NCI-H187 treated with DMSO at 0.1 percent for 48 hours (cell line): ENCODE measurements around the gene ZFC3H1.

Experiments
- DNase-seq: peaks from one replicate; lab custom pipeline; 2025; lab: John Stamatoyannopoulos, UW

The ZFC3H1 gene

DNA sequence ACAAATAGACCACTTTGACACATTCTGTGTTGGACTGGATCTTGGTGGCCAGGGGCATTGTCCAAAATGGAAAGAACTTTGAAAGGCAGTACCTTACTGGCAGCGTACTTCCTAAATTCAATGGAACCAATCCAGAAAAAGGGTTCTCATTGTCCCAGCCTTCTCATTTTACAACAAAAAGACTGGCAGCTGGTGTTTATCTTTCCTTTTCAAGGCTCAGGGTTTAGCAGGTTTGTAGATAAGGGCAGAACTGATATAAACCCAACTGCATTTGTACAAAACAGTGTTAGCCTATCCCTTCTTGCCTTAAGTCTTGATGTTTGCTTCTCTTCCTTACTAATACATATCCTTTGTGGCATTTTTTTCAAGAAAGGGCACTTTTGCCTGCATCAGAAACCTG, 8.2 kb upstream of the ZFC3H1 start:
- DNase-seq, result no peak

DNA sequence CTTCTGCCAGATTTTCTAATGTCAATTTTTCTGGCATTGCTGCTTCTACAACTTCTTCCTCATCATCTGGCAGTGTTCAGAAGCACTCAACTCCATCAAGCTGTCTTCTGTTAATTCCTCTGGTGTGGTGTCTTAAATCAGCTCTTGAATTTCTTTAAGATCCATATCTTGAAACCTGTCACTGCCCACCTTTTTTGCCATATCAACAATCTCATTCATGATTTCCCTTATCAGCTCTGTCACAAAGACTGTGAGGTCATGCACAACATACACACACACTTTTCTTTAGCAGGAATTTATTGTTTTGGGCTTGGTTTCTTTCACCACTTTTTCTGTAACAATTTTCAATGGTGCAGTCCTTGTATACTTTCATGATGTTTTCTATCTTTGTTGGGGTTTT, 7.7 kb upstream of the ZFC3H1 start:
- no peak for DNase-seq

DNA sequence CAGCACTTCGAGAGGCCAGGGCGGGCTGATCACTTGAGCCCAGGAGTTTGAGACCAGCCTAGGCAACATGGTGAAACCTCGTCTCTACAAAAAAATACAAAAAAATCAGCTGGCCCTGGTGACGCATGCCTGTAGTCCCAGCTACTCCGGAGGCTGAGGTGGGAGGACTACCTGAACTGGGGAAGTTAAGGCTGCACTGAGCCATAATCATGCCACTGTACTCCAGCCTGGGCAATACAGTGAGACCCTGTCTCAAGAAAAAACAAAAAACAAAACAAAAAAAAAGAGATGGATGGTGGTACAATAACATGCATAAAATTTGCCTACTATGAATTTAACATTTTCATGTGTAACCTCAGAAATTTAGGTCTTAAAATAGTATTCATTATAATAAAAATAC, 2.6 kb upstream of the ZFC3H1 start:
- no peak for DNase-seq

DNA sequence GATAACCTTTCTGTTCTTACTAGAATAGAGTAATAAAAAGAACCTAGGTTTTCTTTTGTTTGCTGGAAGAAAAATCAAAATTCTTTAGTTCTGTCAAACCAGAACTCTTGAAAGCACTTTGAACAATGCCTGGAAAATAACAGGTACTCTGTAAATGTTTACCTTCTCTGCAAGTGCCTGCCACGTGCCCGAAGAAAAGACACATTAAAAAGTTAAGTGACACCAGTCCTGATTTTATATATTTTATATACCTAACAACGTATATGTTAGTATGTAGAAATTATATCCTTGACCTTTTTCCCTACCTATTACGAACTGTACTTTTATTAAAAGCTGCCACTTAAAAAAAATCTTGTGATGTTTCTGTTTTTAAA, 1.4 kb upstream of the ZFC3H1 start:
- DNase-seq, result no peak

DNA sequence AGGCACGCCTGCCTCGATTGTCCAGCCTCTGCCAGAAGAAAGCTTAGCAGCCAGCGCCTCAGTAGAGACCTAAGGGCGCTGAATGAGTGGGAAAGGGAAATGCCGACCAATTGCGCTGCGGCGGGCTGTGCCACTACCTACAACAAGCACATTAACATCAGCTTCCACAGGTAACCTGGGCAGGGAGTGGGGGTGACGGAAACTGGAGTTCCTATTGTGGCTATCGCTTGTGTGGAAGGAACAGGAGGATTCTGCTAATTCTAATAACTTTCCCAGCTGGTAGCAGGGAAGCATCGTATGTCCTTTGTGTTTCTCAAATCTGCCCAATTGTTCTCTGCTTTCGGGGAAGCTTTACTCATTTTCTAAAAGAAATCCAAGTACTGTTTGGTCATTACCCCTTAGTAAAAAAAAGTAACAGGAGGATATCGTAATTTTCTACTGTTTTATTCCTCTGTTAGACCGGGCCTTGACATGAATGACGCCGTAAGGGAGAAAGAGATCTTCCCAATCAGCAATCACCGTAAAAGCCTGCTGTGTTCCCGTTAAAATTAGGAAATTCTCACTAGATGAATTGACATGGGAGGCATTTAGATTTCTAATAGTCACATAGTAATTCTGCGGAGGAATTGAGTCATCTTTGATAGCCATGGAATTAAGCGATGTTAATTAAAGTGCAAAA, 902 bp upstream of the ZFC3H1 start:
- no peak for DNase-seq

GRCh38 chr12:71662849-71663560, 643 bp downstream of the ZFC3H1 start:
- no peak for DNase-seq

DNA sequence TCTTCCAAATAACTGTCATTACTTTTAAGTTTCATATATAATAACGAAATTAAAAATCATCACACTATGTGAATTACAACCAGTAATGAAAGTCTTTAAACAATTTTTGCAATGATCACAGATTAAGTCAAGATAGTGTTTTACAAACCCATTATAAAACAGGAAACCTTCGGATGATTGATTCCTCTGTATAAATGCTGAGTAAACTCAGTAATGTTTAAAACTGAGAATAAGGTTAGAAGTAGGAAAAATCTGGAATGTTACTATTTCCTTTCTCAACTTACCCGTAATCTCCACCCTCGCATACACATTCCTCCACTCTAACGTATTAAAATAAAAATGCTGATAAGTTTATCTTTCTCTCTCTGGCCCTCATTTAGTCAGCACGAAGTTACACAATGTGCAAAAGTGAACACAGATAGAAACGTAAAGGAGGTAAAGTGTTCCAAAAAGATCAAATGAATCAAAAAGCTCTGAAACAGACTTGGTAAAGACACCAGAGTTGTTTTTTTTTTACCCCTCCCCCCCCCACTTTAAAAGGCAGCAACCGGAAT, 1.6 kb downstream of the ZFC3H1 start:
- DNase-seq, result no peak

DNA sequence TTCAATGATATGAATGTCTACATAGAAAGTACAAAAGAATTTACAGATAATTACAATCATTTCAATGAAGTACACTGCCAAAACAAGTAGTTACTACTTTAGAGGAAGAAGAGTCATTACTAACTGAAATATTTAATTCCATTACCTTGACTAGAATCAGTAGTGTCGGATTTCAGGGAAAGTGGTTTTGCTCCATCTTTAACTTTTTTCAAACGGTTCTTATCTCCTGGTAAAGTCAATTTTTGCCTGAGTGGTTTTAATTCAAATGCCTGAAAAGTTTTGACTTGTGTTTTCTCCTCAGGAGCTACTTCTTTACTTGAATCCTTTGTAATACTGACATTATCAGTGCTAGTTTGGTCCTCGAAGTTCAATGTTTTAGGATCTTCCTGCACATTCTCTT, 6.9 kb downstream of the ZFC3H1 start:
- DNase-seq, result no peak

- DNase-seq, result no peak
Observed at GRCh38 chr12:71655907-71656306, 7.7 kb downstream of the ZFC3H1 start.

GRCh38 chr12:71655495-71655894, 8.2 kb downstream of the ZFC3H1 start:
- DNase-seq, result no peak

DNA sequence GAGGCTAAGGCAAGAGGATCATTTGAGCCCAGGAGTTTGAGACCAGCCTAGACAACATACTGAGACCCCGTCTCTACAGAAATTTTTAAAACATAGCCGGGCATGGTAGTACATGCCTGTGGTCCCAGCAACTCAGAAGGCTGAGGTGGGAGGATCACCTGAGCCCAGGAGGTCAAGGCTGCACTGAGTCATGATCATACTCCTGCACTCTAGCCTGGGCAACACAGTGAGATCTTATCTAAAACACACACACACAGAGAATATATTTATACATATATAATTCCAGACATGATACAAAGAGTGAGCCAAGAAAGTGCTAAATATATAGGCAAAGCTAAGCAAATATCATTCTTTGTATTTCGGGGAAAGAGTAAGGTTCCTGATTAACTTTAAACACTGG, 9.4 kb downstream of the ZFC3H1 start:
- DNase-seq, result no peak

GRCh38 chr12:71653137-71653536, 10.5 kb downstream of the ZFC3H1 start:
- no peak for DNase-seq

DNA sequence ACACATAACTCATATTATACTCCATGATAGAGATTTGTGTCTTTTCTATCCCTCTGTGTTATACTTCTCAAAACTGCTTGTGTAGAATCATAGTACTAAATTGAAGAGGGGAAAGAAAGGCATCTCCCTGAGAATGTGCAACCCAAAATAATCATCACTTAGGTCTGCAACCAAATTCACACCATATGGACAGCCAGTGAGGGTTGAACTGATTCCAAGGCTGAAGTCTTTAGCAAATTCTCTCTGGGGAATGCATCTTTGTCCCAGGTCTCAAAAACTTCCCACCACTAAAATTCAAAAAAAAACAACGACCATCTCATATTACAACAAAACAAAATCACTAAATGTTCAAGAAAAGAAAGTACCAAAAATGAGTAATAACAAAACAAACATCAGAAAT, 11.0 kb downstream of the ZFC3H1 start:
- DNase-seq, result no peak

DNA sequence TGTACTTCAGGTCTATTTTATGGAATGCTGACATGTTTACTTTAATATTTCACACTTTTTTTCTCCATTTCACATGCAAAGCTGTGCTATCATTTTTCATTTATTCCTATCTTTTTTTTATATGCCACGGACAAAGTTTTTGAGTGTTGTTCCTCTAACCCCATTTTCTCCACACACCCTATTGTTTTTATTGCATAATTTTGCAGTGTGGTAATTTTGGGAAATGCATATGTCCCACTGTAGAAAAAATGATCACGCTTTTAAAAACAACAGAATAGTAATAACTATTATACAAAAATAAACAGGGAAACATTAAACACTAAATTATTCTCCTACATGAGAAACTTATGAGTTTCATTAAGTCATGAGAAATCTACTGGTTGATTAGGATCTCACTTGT, 14.2 kb downstream of the ZFC3H1 start:
- no peak for DNase-seq

GRCh38 chr12:71648537-71648936, 15.1 kb downstream of the ZFC3H1 start:
- no peak for DNase-seq

GRCh38 chr12:71646512-71646911, 17.1 kb downstream of the ZFC3H1 start:
- DNase-seq, result no peak

DNA sequence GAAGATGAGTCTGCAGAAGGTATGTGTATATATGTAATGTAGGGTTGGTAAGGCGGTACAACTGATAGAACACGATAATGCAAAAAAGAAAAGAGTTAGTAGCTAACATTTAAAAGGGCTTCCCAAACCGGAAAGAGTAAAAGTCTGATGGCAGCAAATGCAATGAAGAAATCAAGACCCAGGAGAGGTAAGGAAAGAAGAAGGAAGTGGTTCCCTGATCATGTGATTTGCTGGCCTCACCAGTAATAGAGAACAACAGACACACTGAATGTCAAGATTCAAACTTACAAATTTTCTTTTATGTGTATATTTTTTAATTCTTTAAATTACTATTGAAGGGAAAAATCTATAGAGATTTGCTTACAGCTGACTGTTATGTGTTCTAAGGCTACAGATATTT, 18.4 kb downstream of the ZFC3H1 start:
- DNase-seq, result no peak

- DNase-seq, result no peak
Observed at GRCh38 chr12:71642264-71642663, 21.4 kb downstream of the ZFC3H1 start.

- DNase-seq, result no peak
Observed at GRCh38 chr12:71641390-71641789, 22.3 kb downstream of the ZFC3H1 start.

DNA sequence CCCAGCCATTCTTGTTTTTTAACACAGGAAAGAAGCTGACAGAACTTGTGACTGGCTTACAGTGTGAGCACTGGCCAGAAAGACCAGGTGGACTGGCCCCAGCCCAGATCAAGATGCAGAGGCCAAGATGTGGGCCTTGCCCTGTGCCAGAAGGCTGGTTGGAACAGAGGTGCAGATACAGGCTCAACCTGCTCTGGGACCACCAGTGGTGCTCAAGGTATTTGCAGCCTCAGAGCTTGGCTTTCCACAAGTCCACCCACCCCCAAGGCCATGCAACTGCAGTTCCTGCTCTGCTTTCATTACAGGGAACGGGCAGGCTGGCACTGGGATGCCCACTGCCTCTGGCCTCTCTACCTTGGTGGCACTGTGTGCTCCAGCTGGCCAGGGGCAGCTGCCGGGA, 23.3 kb downstream of the ZFC3H1 start:
- DNase-seq, result no peak

- DNase-seq, result no peak
Observed at GRCh38 chr12:71639341-71639760, 24.3 kb downstream of the ZFC3H1 start.

GRCh38 chr12:71638499-71638898, 25.1 kb downstream of the ZFC3H1 start:
- no peak for DNase-seq

- peak; percentile 5 for DNase-seq
Observed at GRCh38 chr12:71636704-71637115, 26.9 kb downstream of the ZFC3H1 start.
